GM18907 (cell line): ENCODE results near the gene DAPL1.

Experiments
- ATAC-seq: cut with Tn5 transposase; IDR thresholded peaks from one replicate; pipeline ENCODE4 v1.9.1; 2021; ENCODE audit warnings: mild to moderate bottlenecking, moderate library complexity; ENCODE audit not compliant: unreplicated experiment

DAPL1 gene

DNA sequence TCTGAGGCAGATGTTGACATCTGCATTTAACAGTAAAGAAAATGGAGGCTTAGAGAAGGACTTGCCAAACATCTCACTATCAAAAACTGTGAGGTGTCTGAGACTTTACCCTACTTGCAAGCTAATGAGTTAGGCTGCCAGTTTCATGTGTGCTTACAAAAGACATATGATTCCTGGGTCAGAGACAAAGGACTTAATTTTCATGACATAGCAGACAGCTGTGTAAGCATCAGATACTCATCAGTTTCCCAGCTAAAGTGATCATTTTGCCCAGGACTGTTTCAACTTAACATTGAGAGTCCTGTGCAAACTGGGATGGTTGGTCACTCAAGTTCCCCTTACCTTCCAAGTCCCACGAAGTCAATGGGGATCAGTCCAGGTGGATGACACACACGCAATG is 18.9 kb upstream of the DAPL1 start:
- no peak for ATAC-seq

- ATAC-seq: no peak
These were observed 18.0 kb upstream of the DAPL1 start for GRCh38 chr2:158777077-158777476.

GRCh38 chr2:158778243-158778642 is 16.9 kb upstream of the DAPL1 start:
- ATAC-seq: no peak

- no peak for ATAC-seq
These were observed 15.5 kb upstream of the DAPL1 start for GRCh38 chr2:158779621-158780020.

DNA sequence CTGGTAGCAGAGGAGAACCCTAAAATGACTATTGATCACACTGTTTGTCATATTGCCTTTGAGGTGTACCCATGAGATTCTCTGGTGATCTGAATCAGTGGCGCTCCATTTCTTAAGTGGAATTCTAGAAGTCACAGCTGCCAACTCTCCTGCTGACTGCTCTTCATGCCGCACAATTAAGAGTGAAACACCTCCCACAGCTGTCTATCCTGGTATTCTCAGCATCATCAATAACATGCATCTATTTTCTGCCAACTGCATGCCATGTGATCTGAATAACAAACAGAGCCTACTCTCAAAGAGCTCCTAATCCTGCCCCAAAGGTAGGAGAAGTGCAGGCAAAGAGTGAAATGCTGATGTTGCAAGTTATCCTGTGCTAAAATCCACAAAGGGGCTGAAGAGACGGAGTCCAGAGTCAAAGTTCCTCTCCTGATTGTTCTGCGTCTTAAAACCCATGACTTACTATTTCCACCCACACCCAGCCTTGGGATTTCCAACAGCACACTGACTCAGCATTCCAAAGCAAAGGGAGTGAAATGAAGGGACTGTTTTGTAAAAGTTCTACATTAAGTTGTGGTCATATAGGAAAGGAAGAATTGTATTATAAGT is 13.7 kb upstream of the DAPL1 start:
- ATAC-seq: no peak

- no peak for ATAC-seq
These were observed 13.0 kb upstream of the DAPL1 start for GRCh38 chr2:158782136-158782535.

GRCh38 chr2:158782616-158783015 is 12.5 kb upstream of the DAPL1 start:
- ATAC-seq: no peak

GRCh38 chr2:158783923-158784322 is 11.2 kb upstream of the DAPL1 start:
- ATAC-seq: no peak

- no peak for ATAC-seq
These were observed 8.2 kb upstream of the DAPL1 start for GRCh38 chr2:158786897-158787296.

DNA sequence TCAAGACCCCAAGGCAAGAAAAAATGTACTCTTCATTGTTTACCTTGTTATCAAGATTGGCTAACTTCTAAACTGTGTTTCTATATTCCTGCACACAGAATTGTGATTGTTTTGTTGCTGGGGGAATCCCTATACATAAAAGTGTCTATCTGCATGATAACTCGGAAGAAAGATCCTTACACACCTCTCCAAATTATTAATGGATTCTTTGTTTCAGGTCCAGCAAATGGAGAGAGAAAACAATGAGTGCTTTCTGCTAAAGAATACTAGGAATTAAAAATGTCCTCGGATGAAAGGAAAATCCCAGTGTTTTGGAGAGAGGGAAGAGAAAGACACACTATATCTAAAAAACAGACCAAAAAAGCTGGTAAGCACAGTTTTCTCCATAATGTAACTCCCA is 6.2 kb upstream of the DAPL1 start:
- ATAC-seq: no peak

GRCh38 chr2:158796652-158797051 is 1.5 kb downstream of the DAPL1 start:
- ATAC-seq: no peak

DNA sequence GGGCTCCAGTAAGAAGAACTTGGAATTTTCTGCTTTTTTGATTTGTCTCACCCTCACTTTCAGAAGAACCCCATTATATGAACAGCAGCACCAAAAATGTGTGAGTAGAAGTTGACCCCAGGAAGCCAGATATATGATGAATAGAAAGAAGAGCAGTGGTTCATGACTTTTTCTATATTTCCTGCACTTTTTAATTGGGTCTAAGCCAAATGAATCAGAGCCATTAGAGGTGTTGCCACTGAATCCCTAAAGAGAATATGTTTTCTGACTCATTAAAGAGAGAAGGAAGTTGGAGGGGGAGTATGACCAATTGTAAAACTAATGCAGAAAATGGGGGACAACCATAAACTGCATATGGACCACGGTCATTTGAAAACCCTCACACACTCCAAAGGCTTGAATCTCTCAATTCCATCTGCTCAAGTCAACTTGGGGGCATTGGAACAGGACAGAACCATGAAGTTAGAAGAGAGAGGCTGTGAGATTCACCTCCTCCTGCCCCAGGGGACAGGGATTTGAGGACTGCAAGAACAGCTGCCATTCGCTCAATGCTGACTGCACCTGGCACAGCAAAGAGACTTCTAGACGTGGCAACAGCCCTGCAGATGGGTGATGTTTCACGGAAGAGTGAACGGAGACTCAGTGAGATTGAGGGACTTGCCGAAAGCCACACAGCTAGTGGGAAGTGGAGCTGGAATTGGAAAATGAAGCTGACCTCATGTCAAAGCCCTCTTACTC is 3.0 kb downstream of the DAPL1 start:
- no peak for ATAC-seq

GRCh38 chr2:158799181-158799580 is 4.1 kb downstream of the DAPL1 start:
- no peak for ATAC-seq

- ATAC-seq: no peak
These were observed 8.4 kb downstream of the DAPL1 start for GRCh38 chr2:158803506-158803905.

DNA sequence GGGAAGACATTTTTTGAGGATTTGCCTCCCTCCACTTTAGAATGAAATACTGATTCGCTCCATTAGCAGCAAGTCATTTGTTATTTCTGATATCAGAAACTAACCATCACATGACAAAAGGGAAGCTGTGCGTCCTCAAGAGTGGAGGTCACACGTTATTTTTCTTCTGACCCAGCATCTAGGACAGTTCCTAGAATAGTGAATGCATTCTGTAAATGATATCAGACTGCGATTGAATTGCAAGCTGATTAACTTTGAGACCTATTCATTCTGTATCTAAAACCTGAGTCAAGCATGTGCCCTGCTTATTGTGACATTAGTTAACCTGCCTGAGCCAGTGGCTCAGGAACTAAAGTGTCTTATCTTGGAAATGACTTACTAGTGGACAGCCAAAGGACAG is 10.1 kb downstream of the DAPL1 start:
- no peak for ATAC-seq

DNA sequence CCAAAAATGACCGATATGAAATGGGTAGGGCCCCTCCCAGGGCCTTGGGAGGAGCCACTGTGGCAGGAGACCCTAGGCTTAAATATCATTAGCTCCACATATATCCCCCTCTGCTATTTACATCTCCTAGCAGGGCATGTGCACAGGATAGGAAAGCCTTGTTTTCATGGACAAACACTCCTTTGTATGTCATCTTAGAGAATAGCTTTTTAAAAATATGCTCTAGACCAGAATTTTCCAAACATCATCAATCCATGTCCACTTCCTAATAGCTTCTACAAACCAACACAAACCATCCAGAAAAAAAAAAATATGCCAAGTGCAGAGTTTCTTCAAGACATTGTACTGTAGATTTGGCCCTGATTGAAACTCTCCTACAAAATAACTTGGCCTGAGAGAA is 10.8 kb downstream of the DAPL1 start:
- no peak for ATAC-seq

GRCh38 chr2:158806941-158807340 is 11.8 kb downstream of the DAPL1 start:
- ATAC-seq: no peak

DNA sequence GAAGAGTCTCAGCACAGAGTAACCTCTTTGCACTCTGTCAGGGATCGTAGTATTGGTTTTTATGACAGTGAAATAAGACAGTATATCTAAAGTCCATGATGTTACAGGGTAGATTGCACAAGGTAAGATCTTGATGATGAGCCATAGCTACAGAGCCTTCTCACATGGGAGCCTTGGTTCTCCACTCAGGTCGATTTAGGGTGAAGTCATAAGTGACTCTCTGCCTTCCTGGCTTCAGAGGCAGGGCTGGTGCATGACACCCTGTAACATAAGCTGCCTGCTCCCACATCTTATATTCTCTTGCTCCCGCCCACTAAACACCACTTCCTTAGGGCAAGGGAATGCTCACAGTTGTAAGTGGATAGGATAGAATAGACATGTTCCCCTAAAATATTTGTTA is 13.3 kb downstream of the DAPL1 start:
- no peak for ATAC-seq

DNA sequence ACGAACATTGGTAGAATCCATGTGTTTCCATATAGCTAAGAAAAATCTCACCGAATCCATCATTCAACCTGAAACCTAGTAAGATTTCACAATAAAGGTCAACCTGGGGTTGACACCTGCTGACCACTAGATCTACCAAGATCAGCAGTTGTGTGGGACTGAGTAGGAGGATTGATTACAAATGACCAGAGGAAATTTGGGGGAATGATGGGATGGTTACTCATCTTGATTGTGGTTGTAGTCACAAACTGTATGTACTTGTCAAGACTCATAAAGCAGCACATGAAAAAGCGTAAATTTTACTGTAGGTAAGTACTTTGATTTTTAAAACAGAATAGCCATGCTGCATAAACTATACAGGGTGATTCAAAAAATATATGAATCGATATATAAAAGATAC is 14.7 kb downstream of the DAPL1 start:
- ATAC-seq: no peak

GRCh38 chr2:158810731-158811460 is 15.8 kb downstream of the DAPL1 start:
- ATAC-seq: no peak

DNA sequence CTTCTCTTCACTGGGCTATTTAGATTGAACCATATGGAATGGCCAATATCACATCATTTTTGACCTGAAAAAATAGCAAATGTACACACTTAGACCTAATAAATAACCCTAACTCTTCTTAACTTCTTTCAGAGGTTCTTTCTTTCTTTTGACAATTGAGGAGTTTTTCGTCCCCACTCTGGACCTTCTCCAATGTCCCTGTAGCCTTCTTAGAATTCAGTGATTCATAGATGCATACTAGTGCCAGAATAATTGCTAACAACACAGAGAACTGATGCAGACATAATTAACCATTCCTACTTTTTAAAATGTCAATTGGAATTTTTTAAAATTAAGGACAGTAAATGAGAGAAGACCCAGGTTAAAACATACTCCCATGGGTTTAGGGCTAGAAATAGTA is 20.0 kb downstream of the DAPL1 start:
- ATAC-seq: no peak

DNA sequence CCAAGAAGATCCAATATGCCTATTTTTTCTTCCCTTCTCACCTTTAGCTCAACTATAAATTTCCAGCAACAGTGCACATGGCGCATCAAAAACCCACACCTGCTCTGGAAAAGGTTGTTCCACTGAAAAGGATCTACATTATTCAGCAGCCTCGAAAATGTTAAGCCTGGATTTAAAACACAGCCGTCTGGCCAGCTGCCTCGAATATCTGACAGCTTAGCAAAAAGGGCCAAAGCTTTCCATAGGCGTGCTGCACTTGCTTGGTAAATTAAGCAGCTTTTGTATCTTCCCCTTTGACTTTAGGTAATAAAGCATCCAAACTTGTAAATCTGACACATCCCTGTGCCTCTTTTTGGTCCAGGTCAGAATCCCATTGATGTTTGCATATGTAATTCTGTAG is 20.5 kb downstream of the DAPL1 start:
- ATAC-seq: no peak
